K562 (cell line): ENCODE results near the gene SV2A. TPM values are rescaled to one million over a fixed set of nuclear protein-coding genes. Genes with fewer than 3 reads are reported as not detected.

Experiments
- ATAC-seq: fragments of 200-7000 bp; cut with Tn5 transposase; 3 replicates; pipeline ENCODE4 v1.9.1; 2020; ENCODE audit warnings: moderate library complexity
- BruUV-seq: library from RNA; stranded (reverse); fragments of 400-500 nt; replicated peaks from 2 replicates; lab custom pipeline; 2021; lab: Mats Ljungman, UMichigan
- CTCF ChIA-PET: fragments of 300-600 bp; formaldehyde crosslinking; extraction: SDS; loops from one replicate; lab custom pipeline; 2021; ENCODE audit warnings: low intra/inter-chr PET ratio; lab: Yijun Ruan, JAX
- POLR2A ChIA-PET: fragments of 300-600, 350-650 bp; sonication (Branson Sonifier 250); formaldehyde crosslinking; extraction: SDS; loops from one replicate; lab custom pipeline; 2021; ENCODE audit warnings: antibody characterized with exemption, inconsistent platforms; lab: Yijun Ruan, JAX
- DNase-seq, 4 experiments: peaks; one replicate each; pipeline versions ENCODE4 v3.0.0 to v3.0.0-alpha.2; 2011 to 2018; ENCODE audit warnings: low spot score in 3 of 4, mixed read lengths in 3 of 4; ENCODE audit errors: extremely low read depth in 1 of 4
- FAIRE-seq: peaks from 2 replicates; lab custom pipeline; 2011; peaks lifted over from hg19 to GRCh38; lab: Jason Lieb, UNC
- H2AFZ ChIP-seq: 2 replicates; pipeline ENCODE4 v1.6.0; 2011; ENCODE audit warnings: low read depth, low read length, control low read depth, inconsistent platforms
- H3K27ac ChIP-seq: fragments of 200-600 bp; 3 replicates; pipeline ENCODE4 v1.8.0; 2011; ENCODE audit warnings: low read depth, mild to moderate bottlenecking, control low read depth, inconsistent platforms, low read length, moderate library complexity, mixed read lengths; ENCODE audit errors: extremely low read depth
- H3K27me3 ChIP-seq, 2 experiments: fragments of 300-600 bp in 1 of 2; 2 replicates in 1 of 2; 3 replicates in 1 of 2; pipeline versions ENCODE4 v1.6.0 to v1.8.0; 2011; ENCODE audit warnings: inconsistent platforms in 2 of 2, low read length in 2 of 2, mild to moderate bottlenecking in 1 of 2, mixed read lengths in 1 of 2, moderate library complexity in 1 of 2; ENCODE audit not compliant: control insufficient read depth in 2 of 2, insufficient read depth in 2 of 2
- H3K36me3 ChIP-seq: fragments of 300-600 bp; 3 replicates; pipeline ENCODE4 v1.8.0; 2011; ENCODE audit warnings: mild to moderate bottlenecking, low read length, inconsistent platforms; ENCODE audit not compliant: control insufficient read depth, insufficient read depth
- H3K4me1 ChIP-seq, 2 experiments: fragments of 200-600 bp in 1 of 2; replicated peaks in 1 of 2; 2 replicates in 1 of 2; 3 replicates in 1 of 2; pipeline versions ENCODE4 v1.5.1 to v1.8.0; 2011; ENCODE audit warnings: inconsistent platforms in 2 of 2, low read length in 2 of 2, mild to moderate bottlenecking in 1 of 2, mixed read lengths in 1 of 2, moderate library complexity in 1 of 2; ENCODE audit not compliant: control insufficient read depth in 2 of 2, insufficient read depth in 2 of 2
- H3K4me2 ChIP-seq: 2 replicates; pipeline ENCODE4 v1.6.1; 2011; ENCODE audit warnings: low read length, control low read depth, inconsistent platforms, mixed read lengths; ENCODE audit not compliant: insufficient read depth
- H3K4me3 ChIP-seq: fragments of 200-600 bp; sonication (generic), shearing (Covaris generic); 2 replicates; pipeline ENCODE4 v1.5.1; 2016; ENCODE audit warnings: control low read depth, inconsistent platforms
- H3K79me2 ChIP-seq: fragments of 200-600 bp; 3 replicates; pipeline ENCODE4 v1.8.0; 2011; ENCODE audit warnings: low read length, inconsistent platforms; ENCODE audit not compliant: control insufficient read depth, insufficient read depth
- H3K9ac ChIP-seq, 2 experiments: 2 replicates each; pipeline versions ENCODE4 v1.6.0 to v1.6.1; 2011; ENCODE audit warnings: low read depth in 2 of 2, low read length in 2 of 2, control low read depth in 1 of 2, inconsistent platforms in 1 of 2, mild to moderate bottlenecking in 1 of 2, mixed read lengths in 1 of 2; ENCODE audit not compliant: insufficient read depth in 1 of 2
- H3K9me1 ChIP-seq: one replicate; pipeline ENCODE4 v1.6.0; 2011; ENCODE audit warnings: inconsistent platforms, mild to moderate bottlenecking, low read length, moderate library complexity; ENCODE audit not compliant: control insufficient read depth, insufficient read depth
- H3K9me3 ChIP-seq: replicated peaks from 2 replicates; pipeline ENCODE4 v1.5.1; 2011; ENCODE audit warnings: low read depth, low read length, inconsistent platforms; ENCODE audit not compliant: control insufficient read depth, insufficient read depth
- H4K20me1 ChIP-seq: replicated peaks from 2 replicates; pipeline ENCODE4 v1.6.1; 2011; ENCODE audit warnings: low read length, inconsistent platforms, mixed read lengths; ENCODE audit not compliant: control insufficient read depth, insufficient read depth
- CHCHD3 ChIP-seq: fragments of 250-450 bp; sonication (Bioruptor Pico); IDR thresholded peaks from 2 replicates; pipeline ENCODE4 v2.1.2; 2022; ENCODE audit warnings: mild to moderate bottlenecking
- FOXM1 ChIP-seq, 2 experiments: fragments of 450-650 bp in 1 of 2; sonication (generic) in 1 of 2; formaldehyde crosslinking in 1 of 2; IDR thresholded peaks; 2 replicates each; pipeline versions ENCODE4 v1.6.1 to v1.9.0; 2017 to 2022; ENCODE audit warnings: low read depth in 2 of 2, mild to moderate bottlenecking in 2 of 2, missing genetic modification reagents in 1 of 2, moderate library complexity in 1 of 2
- NBN ChIP-seq: fragments of 450-650 bp; IDR thresholded peaks from 2 replicates; pipeline ENCODE4 v1.6.1; 2016; ENCODE audit warnings: low read depth, mild to moderate bottlenecking
- WGBS: fragments of 100-300 bp; shearing (Covaris generic); methylation state at CpG from one replicate; pipeline ENCODE4 v1.1.6; 2016; ENCODE audit warnings: low coverage, mixed read lengths; ENCODE audit not compliant: insufficient coverage; ENCODE audit errors: missing lambda C conversion rate; 5-methylcytosine and 5-hydroxymethylcytosine counted together
- in situ Hi-C: fragments of 300-500 bp; cut with MboI; formaldehyde crosslinking; loops from 4 replicates; pipeline ENCODE4 v1.15.0; 2018; ENCODE audit warnings: inconsistent platforms, mixed read lengths
- intact Hi-C: fragments of 100-400 bp; cut with micrococcal nuclease; formaldehyde crosslinking; loops from 2 replicates; pipeline ENCODE4 v1.14.2; 2022
- polyA plus RNA-seq, 8 experiments: library from polyadenylated mRNA; depleted of rRNA in 4 of 8; stranded (reverse) in 5 of 8; unstranded in 3 of 8; fragments of >200 nt; fragmentation: Nextera tagmentation in 2 of 8; fragmentation: Illumina TruSeq in 1 of 8; extraction: Ambion mirVana in 2 of 8; extraction: Trizol in 1 of 8; gene quantifications; 2 replicates each; pipeline versions ENCODE4 v1.2.1 to v1.2.3, GENCODE V29; 2011 to 2014; ENCODE audit warnings: inconsistent platforms in 1 of 8, missing spikeins in 1 of 8
- total RNA-seq, 7 experiments: library from RNA; depleted of rRNA in 6 of 7; stranded (reverse); fragments of >200 nt in 6 of 7; fragmentation: Illumina TruSeq in 2 of 7; extraction: Trizol in 2 of 7; gene quantifications; 2 replicates each; pipeline versions ENCODE4 v1.2.1 to v1.2.3, GENCODE V29; 2011 to 2021; ENCODE audit warnings: low replicate concordance in 1 of 7
- TF ChIP-seq, protein P1 (sequence below): sonication (generic); formaldehyde crosslinking; IDR thresholded peaks from 2 replicates; pipeline ENCODE4 v1.8.0; 2023; ENCODE audit warnings: mild to moderate bottlenecking, missing genetic modification reagents
- TF ChIP-seq, protein P2 (sequence below): fragments of 250-450 bp; sonication (Bioruptor Pico); IDR thresholded peaks from 2 replicates; pipeline ENCODE4 v1.9.0; 2021; ENCODE audit warnings: mild to moderate bottlenecking

The SV2A gene
- total and polyA plus RNA-seq, 9 of the 15 experiments (the other 6 are each of a cell fraction or from before 2014, with no cell fraction given), result 0.07 to 0.22 (median 0.11) TPM; not detected in 1

GRCh38 chr1:149886121-149886395, 31.6 kb downstream of the SV2A start (continued):
- TF ChIP-seq, protein P1, sequence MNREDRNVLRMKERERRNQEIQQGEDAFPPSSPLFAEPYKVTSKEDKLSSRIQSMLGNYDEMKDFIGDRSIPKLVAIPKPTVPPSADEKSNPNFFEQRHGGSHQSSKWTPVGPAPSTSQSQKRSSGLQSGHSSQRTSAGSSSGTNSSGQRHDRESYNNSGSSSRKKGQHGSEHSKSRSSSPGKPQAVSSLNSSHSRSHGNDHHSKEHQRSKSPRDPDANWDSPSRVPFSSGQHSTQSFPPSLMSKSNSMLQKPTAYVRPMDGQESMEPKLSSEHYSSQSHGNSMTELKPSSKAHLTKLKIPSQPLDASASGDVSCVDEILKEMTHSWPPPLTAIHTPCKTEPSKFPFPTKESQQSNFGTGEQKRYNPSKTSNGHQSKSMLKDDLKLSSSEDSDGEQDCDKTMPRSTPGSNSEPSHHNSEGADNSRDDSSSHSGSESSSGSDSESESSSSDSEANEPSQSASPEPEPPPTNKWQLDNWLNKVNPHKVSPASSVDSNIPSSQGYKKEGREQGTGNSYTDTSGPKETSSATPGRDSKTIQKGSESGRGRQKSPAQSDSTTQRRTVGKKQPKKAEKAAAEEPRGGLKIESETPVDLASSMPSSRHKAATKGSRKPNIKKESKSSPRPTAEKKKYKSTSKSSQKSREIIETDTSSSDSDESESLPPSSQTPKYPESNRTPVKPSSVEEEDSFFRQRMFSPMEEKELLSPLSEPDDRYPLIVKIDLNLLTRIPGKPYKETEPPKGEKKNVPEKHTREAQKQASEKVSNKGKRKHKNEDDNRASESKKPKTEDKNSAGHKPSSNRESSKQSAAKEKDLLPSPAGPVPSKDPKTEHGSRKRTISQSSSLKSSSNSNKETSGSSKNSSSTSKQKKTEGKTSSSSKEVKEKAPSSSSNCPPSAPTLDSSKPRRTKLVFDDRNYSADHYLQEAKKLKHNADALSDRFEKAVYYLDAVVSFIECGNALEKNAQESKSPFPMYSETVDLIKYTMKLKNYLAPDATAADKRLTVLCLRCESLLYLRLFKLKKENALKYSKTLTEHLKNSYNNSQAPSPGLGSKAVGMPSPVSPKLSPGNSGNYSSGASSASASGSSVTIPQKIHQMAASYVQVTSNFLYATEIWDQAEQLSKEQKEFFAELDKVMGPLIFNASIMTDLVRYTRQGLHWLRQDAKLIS (CRISPR knock-in tag), result peak; percentile 97; the same call in 1 of the 2 replicates
- 0 out of 2 replicates have a peak, but pooled peaks have one; percentile 8 for TF ChIP-seq NBN

GRCh38 chr1:149885339-149886120, 32.1 kb downstream of the SV2A start:
- Histone ChIP-seq H3K4me2 (peak overlapping the region; percentile 88), H3K27me3 (no peaks in the 10 kb centered on the region), H3K27ac (peak overlapping the region; percentile 98), H3K36me3 (peaks cover 9% of the 10 kb centered on the region; the same call in 2 of the 3 replicates), H3K4me1 (peaks cover 8 to 21% of the 10 kb centered on the region in 2 experiments), H3K9me3 (no peaks in the 10 kb centered on the region), H2AFZ (no peak overlapping the region), H3K79me2 (peaks cover 56% of the 10 kb centered on the region), H3K9ac (peak overlapping the region; percentile 96 to 98), H3K4me3 (peak overlapping the region; percentile 64), H3K9me1 (no peaks in the 10 kb centered on the region), H4K20me1 (peaks cover 27% of the 10 kb centered on the region)
- CTCF ChIA-PET, result no interaction called here
- DNase-seq (peak; percentile 51 to 80 (median 56)), FAIRE-seq (peak; percentile 76), ATAC-seq (peak; percentile 31)
- in situ Hi-C loops, result loop anchor here (5.0 kb wide), 1 partner anchor 43 kb away; a partner anchor contains a TSS
- intact Hi-C loops, result no loop called here
- under 1% methylated on average over 36 of the region's 36 CpGs for WGBS
- POLR2A ChIA-PET, result interaction anchor here (0.7 to 5.9 kb wide), 39 partner anchors 8 to 410 kb away, joined by 3 to 71 read pairs (median 5); partner anchors contain the start of genes MTMR11, OTUD7B, PLEKHO1 and SF3B4
- BruUV-seq, result no TSS peak
- TF ChIP-seq FOXM1 (IDR thresholded peaks at IDR 0.05; ENCODE audit: low read depth), result 0 out of 2 replicates have a peak, but pooled peaks have one; percentile 32
- TF ChIP-seq FOXM1 (CRISPR knock-in tag; IDR thresholded peaks at IDR 0.05; ENCODE audit: low read depth), result no peak
- TF ChIP-seq, protein P2, sequence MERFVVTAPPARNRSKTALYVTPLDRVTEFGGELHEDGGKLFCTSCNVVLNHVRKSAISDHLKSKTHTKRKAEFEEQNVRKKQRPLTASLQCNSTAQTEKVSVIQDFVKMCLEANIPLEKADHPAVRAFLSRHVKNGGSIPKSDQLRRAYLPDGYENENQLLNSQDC, result peak; percentile 87
- TF ChIP-seq CHCHD3, result peak; percentile 92
